ENCODE measurements around the gene RUVBL1.

RUVBL1 gene

GRCh38 chr3:128081226-128081625 is 42.4 kb downstream of the RUVBL1 start:
- no peak overlapping the region for H3K4me3 ChIP-seq (ENCODE audit: control insufficient read depth, low read depth, low read length)
- TF ChIP-seq CTCF (IDR thresholded peaks at IDR 0.05; ENCODE audit: control insufficient read depth, insufficient read depth, low read depth, low read length, missing control alignments): no peak
- no peak for DNase-seq (ENCODE audit: low read depth)

GRCh38 chr3:128080323-128081080 is 43.1 kb downstream of the RUVBL1 start:
- no peak overlapping the region for H3K4me3 ChIP-seq (ENCODE audit: control insufficient read depth, low read depth, low read length)
- peak; percentile 59 for DNase-seq (ENCODE audit: low read depth)
- no peak for TF ChIP-seq CTCF (IDR thresholded peaks at IDR 0.05; ENCODE audit: control insufficient read depth, insufficient read depth, low read depth, low read length, missing control alignments)

- TF ChIP-seq CTCF (IDR thresholded peaks at IDR 0.05; ENCODE audit: control insufficient read depth, insufficient read depth, low read depth, low read length, missing control alignments): no peak
- no peak for DNase-seq (ENCODE audit: low read depth)
- no peak overlapping the region for H3K4me3 ChIP-seq (ENCODE audit: control insufficient read depth, low read depth, low read length)
Observed at GRCh38 chr3:128079823-128080222, 43.8 kb downstream of the RUVBL1 start.

GRCh38 chr3:128078875-128079274 is 44.7 kb downstream of the RUVBL1 start:
- H3K4me3 ChIP-seq (ENCODE audit: control insufficient read depth, low read depth, low read length): no peak overlapping the region
- DNase-seq (ENCODE audit: low read depth): no peak
- TF ChIP-seq CTCF (IDR thresholded peaks at IDR 0.05; ENCODE audit: control insufficient read depth, insufficient read depth, low read depth, low read length, missing control alignments): no peak

GRCh38 chr3:128078322-128078721 is 45.3 kb downstream of the RUVBL1 start:
- no peak for DNase-seq (ENCODE audit: low read depth)
- H3K4me3 ChIP-seq (ENCODE audit: control insufficient read depth, low read depth, low read length): no peak overlapping the region
- TF ChIP-seq CTCF (IDR thresholded peaks at IDR 0.05; ENCODE audit: control insufficient read depth, insufficient read depth, low read depth, low read length, missing control alignments): no peak

- no peak for TF ChIP-seq CTCF (IDR thresholded peaks at IDR 0.05; ENCODE audit: control insufficient read depth, insufficient read depth, low read depth, low read length, missing control alignments)
- DNase-seq (ENCODE audit: low read depth): no peak
- no peak overlapping the region for H3K4me3 ChIP-seq (ENCODE audit: control insufficient read depth, low read depth, low read length)
Observed at GRCh38 chr3:128077665-128078064, 45.9 kb downstream of the RUVBL1 start.
